ENCODE data around the gene RPL13A.
"Not testable (repeated sequence)": the region's sequence is repeated elsewhere in the genome, so short reads cannot be mapped to it uniquely, and the experiment has no call there.

The RPL13A gene

GRCh38 chr19:49487277-49488045 is at the start of gene RPL13A:
TSS of gene RPL13A (plus strand) at chr19:49487608. CDS start at chr19:49487630, 22 bp downstream.
- Histone ChIP-seq H3K27me3 (ENCODE audit: insufficient read depth, low read length) (no peaks in the 10 kb centered on the region), H3K9me3 (ENCODE audit: insufficient read depth, low read depth, low read length) (no peaks in the 10 kb centered on the region), H3K9ac (ENCODE audit: low read depth, low read length) (peak within 1 kb of the TSS; percentile 100), H3K36me3 (ENCODE audit: insufficient read depth, low read depth, low read length) (peaks cover 49% of the 10 kb centered on the region), H3K27ac (ENCODE audit: low read length) (peak within 1 kb of the TSS; percentile 98), H3K4me1 (ENCODE audit: insufficient read depth, low read length) (peaks cover 5% of the 10 kb centered on the region), H3K4me3 (ENCODE audit: low read length) (peak within 1 kb of the TSS; percentile 94)

- no peaks in the 10 kb centered on the region for H3K9me3 ChIP-seq (ENCODE audit: insufficient read depth, low read depth, low read length)
- H3K36me3 ChIP-seq (ENCODE audit: insufficient read depth, low read depth, low read length): no peaks in the 10 kb centered on the region
- H3K27me3 ChIP-seq (ENCODE audit: insufficient read depth, low read length): peaks cover 91% of the 10 kb centered on the region
- no peak overlapping the region for H3K4me3 ChIP-seq (ENCODE audit: low read length)
- H3K9ac ChIP-seq (ENCODE audit: low read depth, low read length): no peak overlapping the region
- peaks cover 13% of the 10 kb centered on the region; the same call in 1 of the 2 replicates for H3K4me1 ChIP-seq (ENCODE audit: insufficient read depth, low read length)
- H3K27ac ChIP-seq (ENCODE audit: low read length): no peak overlapping the region
Observed at GRCh38 chr19:49438261-49438660, 49.1 kb upstream of the RPL13A start.

GRCh38 chr19:49439836-49440235 is 47.6 kb upstream of the RPL13A start:
- Histone ChIP-seq H3K4me1 (ENCODE audit: insufficient read depth, low read length) (peaks cover 13% of the 10 kb centered on the region; the same call in 1 of the 2 replicates), H3K9ac (ENCODE audit: low read depth, low read length) (no peak overlapping the region), H3K9me3 (ENCODE audit: insufficient read depth, low read depth, low read length) (no peaks in the 10 kb centered on the region), H3K4me3 (ENCODE audit: low read length) (no peak overlapping the region), H3K27ac (ENCODE audit: low read length) (no peak overlapping the region), H3K27me3 (ENCODE audit: insufficient read depth, low read length) (peaks cover 75% of the 10 kb centered on the region), H3K36me3 (ENCODE audit: insufficient read depth, low read depth, low read length) (no peaks in the 10 kb centered on the region)

- peaks cover 67% of the 10 kb centered on the region for H3K27me3 ChIP-seq (ENCODE audit: insufficient read depth, low read length)
- no peak overlapping the region for H3K27ac ChIP-seq (ENCODE audit: low read length)
- peak overlapping the region; percentile 50; the same call in 1 of the 2 replicates for H3K4me3 ChIP-seq (ENCODE audit: low read length)
- no peaks in the 10 kb centered on the region for H3K36me3 ChIP-seq (ENCODE audit: insufficient read depth, low read depth, low read length)
- peaks cover 13% of the 10 kb centered on the region; the same call in 1 of the 2 replicates for H3K4me1 ChIP-seq (ENCODE audit: insufficient read depth, low read length)
- no peaks in the 10 kb centered on the region for H3K9me3 ChIP-seq (ENCODE audit: insufficient read depth, low read depth, low read length)
- H3K9ac ChIP-seq (ENCODE audit: low read depth, low read length): no peak overlapping the region
Observed at GRCh38 chr19:49440439-49441209, 46.8 kb upstream of the RPL13A start.

GRCh38 chr19:49441210-49441959 is 46.0 kb upstream of the RPL13A start, which contains the start of gene SLC17A7:
TSS of gene SLC17A7 (minus strand) at chr19:49441527. CDS start at chr19:49441379, 148 bp downstream.
- peaks cover 60% of the 10 kb centered on the region for H3K27me3 ChIP-seq (ENCODE audit: insufficient read depth, low read length)
- no peak within 1 kb of the TSS for H3K27ac ChIP-seq (ENCODE audit: low read length)
- H3K4me1 ChIP-seq (ENCODE audit: insufficient read depth, low read length): peaks cover 13% of the 10 kb centered on the region; the same call in 1 of the 2 replicates
- H3K36me3 ChIP-seq (ENCODE audit: insufficient read depth, low read depth, low read length): peaks cover 2% of the 10 kb centered on the region
- no peak within 1 kb of the TSS for H3K9ac ChIP-seq (ENCODE audit: low read depth, low read length)
- H3K9me3 ChIP-seq (ENCODE audit: insufficient read depth, low read depth, low read length): no peaks in the 10 kb centered on the region
- H3K4me3 ChIP-seq (ENCODE audit: low read length): peak within 1 kb of the TSS; percentile 66

- peaks cover 13% of the 10 kb centered on the region; the same call in 1 of the 2 replicates for H3K4me1 ChIP-seq (ENCODE audit: insufficient read depth, low read length)
- no peaks in the 10 kb centered on the region for H3K9me3 ChIP-seq (ENCODE audit: insufficient read depth, low read depth, low read length)
- H3K27me3 ChIP-seq (ENCODE audit: insufficient read depth, low read length): peaks cover 54% of the 10 kb centered on the region
- H3K9ac ChIP-seq (ENCODE audit: low read depth, low read length): no peak overlapping the region
- peak overlapping the region; percentile 66 for H3K4me3 ChIP-seq (ENCODE audit: low read length)
- peaks cover 8% of the 10 kb centered on the region for H3K36me3 ChIP-seq (ENCODE audit: insufficient read depth, low read depth, low read length)
- no peak overlapping the region for H3K27ac ChIP-seq (ENCODE audit: low read length)
Observed at GRCh38 chr19:49441960-49442350, 45.5 kb upstream of the RPL13A start.

GRCh38 chr19:49442354-49442753 is 45.1 kb upstream of the RPL13A start:
- Histone ChIP-seq H3K4me1 (ENCODE audit: insufficient read depth, low read length) (peaks cover 13% of the 10 kb centered on the region; the same call in 1 of the 2 replicates), H3K36me3 (ENCODE audit: insufficient read depth, low read depth, low read length) (peaks cover 11% of the 10 kb centered on the region), H3K27me3 (ENCODE audit: insufficient read depth, low read length) (peaks cover 50% of the 10 kb centered on the region), H3K4me3 (ENCODE audit: low read length) (peak overlapping the region; percentile 66), H3K27ac (ENCODE audit: low read length) (no peak overlapping the region), H3K9ac (ENCODE audit: low read depth, low read length) (no peak overlapping the region), H3K9me3 (ENCODE audit: insufficient read depth, low read depth, low read length) (no peaks in the 10 kb centered on the region)

GRCh38 chr19:49442771-49443365 is 44.5 kb upstream of the RPL13A start:
- no peaks in the 10 kb centered on the region for H3K9me3 ChIP-seq (ENCODE audit: insufficient read depth, low read depth, low read length)
- H3K9ac ChIP-seq (ENCODE audit: low read depth, low read length): peak overlapping the region; percentile 72; the same call in 1 of the 2 replicates
- H3K27me3 ChIP-seq (ENCODE audit: insufficient read depth, low read length): peaks cover 45% of the 10 kb centered on the region
- H3K27ac ChIP-seq (ENCODE audit: low read length): no peak overlapping the region
- peaks cover 13% of the 10 kb centered on the region; the same call in 1 of the 2 replicates for H3K4me1 ChIP-seq (ENCODE audit: insufficient read depth, low read length)
- peak overlapping the region; percentile 84 for H3K4me3 ChIP-seq (ENCODE audit: low read length)
- peaks cover 14% of the 10 kb centered on the region for H3K36me3 ChIP-seq (ENCODE audit: insufficient read depth, low read depth, low read length)

GRCh38 chr19:49443366-49444099 is 43.9 kb upstream of the RPL13A start:
- no peaks in the 10 kb centered on the region for H3K9me3 ChIP-seq (ENCODE audit: insufficient read depth, low read depth, low read length)
- H3K27ac ChIP-seq (ENCODE audit: low read length): no peak overlapping the region
- H3K9ac ChIP-seq (ENCODE audit: low read depth, low read length): peak overlapping the region; percentile 72; the same call in 1 of the 2 replicates
- peaks cover 13% of the 10 kb centered on the region; the same call in 1 of the 2 replicates for H3K4me1 ChIP-seq (ENCODE audit: insufficient read depth, low read length)
- peak overlapping the region; percentile 84 for H3K4me3 ChIP-seq (ENCODE audit: low read length)
- peaks cover 38% of the 10 kb centered on the region for H3K27me3 ChIP-seq (ENCODE audit: insufficient read depth, low read length)
- peaks cover 21% of the 10 kb centered on the region for H3K36me3 ChIP-seq (ENCODE audit: insufficient read depth, low read depth, low read length)

GRCh38 chr19:49444100-49444700 is 43.2 kb upstream of the RPL13A start:
- Histone ChIP-seq H3K36me3 (ENCODE audit: insufficient read depth, low read depth, low read length) (peaks cover 27% of the 10 kb centered on the region), H3K27me3 (ENCODE audit: insufficient read depth, low read length) (peaks cover 32% of the 10 kb centered on the region), H3K4me1 (ENCODE audit: insufficient read depth, low read length) (peaks cover 13% of the 10 kb centered on the region; the same call in 1 of the 2 replicates)
- H3K9ac ChIP-seq (ENCODE audit: low read depth, low read length); H3K9me3 ChIP-seq (ENCODE audit: insufficient read depth, low read depth, low read length); H3K27ac ChIP-seq (ENCODE audit: low read length); H3K4me3 ChIP-seq (ENCODE audit: low read length): not testable (repeated sequence)
